Esophagus muscularis mucosa (tissue), 4 donors: ENCODE results near the gene MOAP1.
"Not testable (repeated sequence)": the region's sequence is repeated elsewhere in the genome, so short reads cannot be mapped to it uniquely, and the experiment has no call there.

ENCODE experiments used
- CTCF ChIP-seq, 3 experiments: fragments of 200-600 bp in 2 of 3; fragments of 450-650 bp in 1 of 3; sonication (generic) in 2 of 3; IDR thresholded peaks; one replicate each; pipeline ENCODE4 v1.5.1; 2017 to 2019; ENCODE audit warnings: antibody characterized with exemption in 3 of 3, mild to moderate bottlenecking in 2 of 3, moderate library complexity in 1 of 3
- EP300 ChIP-seq: sonication (generic); formaldehyde crosslinking; IDR thresholded peaks from one replicate; pipeline ENCODE4 v1.6.1; 2017; ENCODE audit warnings: antibody characterized with exemption
- POLR2A ChIP-seq: fragments of 450-650 bp; IDR thresholded peaks from one replicate; pipeline ENCODE4 v1.6.1; 2017; ENCODE audit warnings: antibody characterized with exemption, moderate library complexity, mild to moderate bottlenecking, low read depth
- POLR2AphosphoS5 ChIP-seq, 2 donors: sonication (generic); formaldehyde crosslinking; IDR thresholded peaks; one replicate each; pipeline ENCODE4 v1.6.1; 2017; ENCODE audit warnings: antibody characterized with exemption in 2 of 2

GRCh38 chr14:93169619-93170018 is 15.1 kb downstream of the MOAP1 start:
- not testable (repeated sequence) for TF ChIP-seq POLR2AphosphoS5 (IDR thresholded peaks at IDR 0.05); CTCF (IDR thresholded peaks at IDR 0.05); EP300; POLR2A
